IMR-90 (cell line): Measurements from ENCODE around the gene NOTCH2. TPM values are rescaled to one million over a fixed set of nuclear protein-coding genes. Genes with fewer than 3 reads are reported as not detected.

ENCODE experiments used
- ATAC-seq: fragments of 200-7000 bp; cut with Tn5 transposase; 2 replicates; pipeline ENCODE4 v1.9.1; 2020; ENCODE audit warnings: low read depth, mild to moderate bottlenecking, moderate library complexity
- BruUV-seq: library from RNA; stranded (reverse); fragments of 400-500 nt; replicated peaks from 2 replicates; lab custom pipeline; 2021; lab: Mats Ljungman, UMichigan
- CTCF ChIA-PET: fragments of 300-600 bp; formaldehyde crosslinking; extraction: SDS; loops from one replicate; lab custom pipeline; 2021; ENCODE audit warnings: antibody characterized with exemption; lab: Yijun Ruan, JAX
- POLR2A ChIA-PET: fragments of 300-600 bp; sonication (Branson Sonifier 250); formaldehyde crosslinking; loops from one replicate; lab custom pipeline; 2022; ENCODE audit warnings: antibody characterized with exemption; ENCODE audit not compliant: unreplicated experiment; lab: Charles Lee
- DNase-seq: peaks from one replicate; pipeline ENCODE4 v3.0.0; 2013
- H2AFZ ChIP-seq: replicated peaks from 2 replicates; pipeline ENCODE3; 2013; ENCODE audit warnings: low read length, mild to moderate bottlenecking; ENCODE audit not compliant: poor library complexity
- H2AK5ac ChIP-seq: 2 replicates; pipeline ENCODE4 v1.6.1; 2013; ENCODE audit warnings: low read depth, low read length, inconsistent platforms
- H2AK9ac ChIP-seq: replicated peaks from 2 replicates; pipeline ENCODE3; 2013; ENCODE audit warnings: mild to moderate bottlenecking, low read depth, low read length, moderate library complexity; ENCODE audit not compliant: poor library complexity
- H2BK120ac ChIP-seq: 2 replicates; pipeline ENCODE4 v1.6.1; 2013; ENCODE audit warnings: low read depth, low read length, inconsistent platforms
- H2BK15ac ChIP-seq: 3 replicates; pipeline ENCODE4 v1.6.1; 2013; ENCODE audit warnings: low read depth, low read length, inconsistent platforms
- H2BK20ac ChIP-seq: 2 replicates; pipeline ENCODE4 v1.6.1; 2013; ENCODE audit warnings: low read depth, mild to moderate bottlenecking, inconsistent platforms, low read length, moderate library complexity
- H2BK5ac ChIP-seq: 2 replicates; pipeline ENCODE4 v1.6.1; 2013; ENCODE audit warnings: mild to moderate bottlenecking, low read depth, low read length, inconsistent platforms; ENCODE audit not compliant: poor library complexity, severe bottlenecking
- H3K14ac ChIP-seq: replicated peaks from 2 replicates; pipeline ENCODE4 v1.6.1; 2013; ENCODE audit warnings: low read depth, low read length, inconsistent platforms
- H3K18ac ChIP-seq: 2 replicates; pipeline ENCODE4 v1.6.1; 2013; ENCODE audit warnings: low read depth, low read length, control low read depth
- H3K23ac ChIP-seq: 2 replicates; pipeline ENCODE4 v1.6.1; 2013; ENCODE audit warnings: low read depth, low read length, inconsistent platforms
- H3K27ac ChIP-seq: 2 replicates; pipeline ENCODE4 v1.5.1; 2013; ENCODE audit warnings: mild to moderate bottlenecking, control low read depth, low read length; ENCODE audit not compliant: insufficient read depth
- H3K27me3 ChIP-seq: 2 replicates; pipeline ENCODE4 v1.6.1; 2013; ENCODE audit warnings: low read length; ENCODE audit not compliant: control insufficient read depth, insufficient read depth
- H3K36me3 ChIP-seq: 2 replicates; pipeline ENCODE4 v1.6.1; 2013; ENCODE audit warnings: low read length, mixed read lengths; ENCODE audit not compliant: control insufficient read depth, insufficient read depth
- H3K4ac ChIP-seq: 2 replicates; pipeline ENCODE4 v1.6.1; 2013; ENCODE audit warnings: low read depth, low read length, inconsistent platforms
- H3K4me1 ChIP-seq: 2 replicates; pipeline ENCODE4 v1.6.1; 2013; ENCODE audit warnings: low read length, mixed read lengths; ENCODE audit not compliant: control insufficient read depth, insufficient read depth
- H3K4me2 ChIP-seq: 2 replicates; pipeline ENCODE4 v1.6.1; 2013; ENCODE audit warnings: low read depth, mild to moderate bottlenecking, control low read depth, low read length, moderate library complexity
- H3K4me3 ChIP-seq: 2 replicates; pipeline ENCODE4 v1.5.1; 2013; ENCODE audit warnings: low read depth, mild to moderate bottlenecking, control low read depth, low read length, moderate library complexity; ENCODE audit not compliant: insufficient read depth
- H3K56ac ChIP-seq: 2 replicates; pipeline ENCODE4 v1.6.1; 2013; ENCODE audit warnings: low read length, inconsistent platforms; ENCODE audit not compliant: insufficient read depth; ENCODE audit errors: extremely low read depth
- H3K79me1 ChIP-seq, 2 experiments: 2 replicates each; pipeline ENCODE4 v1.6.1; 2013; ENCODE audit warnings: low read length in 2 of 2, inconsistent platforms in 1 of 2, low read depth in 1 of 2
- H3K9ac ChIP-seq: 2 replicates; pipeline ENCODE4 v1.6.1; 2013; ENCODE audit warnings: low read depth, low read length, control low read depth
- H3K9me1 ChIP-seq: 2 replicates; pipeline ENCODE4 v1.6.1; 2013; ENCODE audit warnings: low read length, inconsistent platforms; ENCODE audit not compliant: insufficient read depth
- H3K9me3 ChIP-seq: 2 replicates; pipeline ENCODE4 v1.6.1; 2013; ENCODE audit warnings: low read length; ENCODE audit not compliant: control insufficient read depth, insufficient read depth
- H4K20me1 ChIP-seq: 2 replicates; pipeline ENCODE4 v1.6.1; 2013; ENCODE audit warnings: low read length, inconsistent platforms; ENCODE audit not compliant: insufficient read depth
- H4K5ac ChIP-seq: 2 replicates; pipeline ENCODE4 v1.6.1; 2013; ENCODE audit warnings: mild to moderate bottlenecking, low read depth, low read length, control low read depth
- H4K8ac ChIP-seq, 2 experiments: 2 replicates each; pipeline ENCODE4 v1.6.1; 2013; ENCODE audit warnings: low read depth in 2 of 2, low read length in 2 of 2, control low read depth in 1 of 2, inconsistent platforms in 1 of 2
- H4K91ac ChIP-seq: 2 replicates; pipeline ENCODE4 v1.6.1; 2013; ENCODE audit warnings: low read depth, low read length, inconsistent platforms; ENCODE audit not compliant: insufficient read depth
- BHLHE40 ChIP-seq: fragments of 150-350 bp; IDR thresholded peaks from 2 replicates; pipeline ENCODE4 v1.6.1; 2016; ENCODE audit warnings: mild to moderate bottlenecking, low read depth, low read length
- CEBPB ChIP-seq: IDR thresholded peaks from 2 replicates; pipeline ENCODE4 v1.6.1; 2012; ENCODE audit warnings: low read depth, low read length, improper control_type of control experiment
- CHD1 ChIP-seq: IDR thresholded peaks from 2 replicates; pipeline ENCODE4 v1.6.1; 2012; ENCODE audit warnings: low read depth, low read length, improper control_type of control experiment
- FOS ChIP-seq: fragments of 150-350 bp; IDR thresholded peaks from 2 replicates; pipeline ENCODE4 v1.6.1; 2016; ENCODE audit warnings: low read depth, low read length
- MAFK ChIP-seq: IDR thresholded peaks from 2 replicates; pipeline ENCODE4 v1.6.1; 2012; ENCODE audit warnings: low read depth, low read length, improper control_type of control experiment
- MXI1 ChIP-seq: IDR thresholded peaks from 2 replicates; pipeline ENCODE4 v1.6.1; 2012; ENCODE audit warnings: low read depth, mild to moderate bottlenecking, low read length, moderate library complexity, borderline replicate concordance
- NFE2L2 ChIP-seq: fragments of 150-350 bp; IDR thresholded peaks from 2 replicates; pipeline ENCODE4 v1.6.1; 2016; ENCODE audit warnings: low read depth, mild to moderate bottlenecking, low read length
- POLR2A ChIP-seq: IDR thresholded peaks from 2 replicates; pipeline ENCODE4 v1.6.1; 2012; ENCODE audit warnings: mild to moderate bottlenecking, low read depth, low read length
- RAD21 ChIP-seq: IDR thresholded peaks from 2 replicates; pipeline ENCODE4 v1.6.1; 2012; ENCODE audit warnings: low read length, improper control_type of control experiment
- RFX5 ChIP-seq: IDR thresholded peaks from 2 replicates; pipeline ENCODE4 v1.8.0; 2012; ENCODE audit warnings: low read depth, mild to moderate bottlenecking, low read length, moderate library complexity
- SMC3 ChIP-seq: fragments of 150-350 bp; IDR thresholded peaks from 2 replicates; pipeline ENCODE4 v1.6.1; 2016; ENCODE audit warnings: low read depth, mild to moderate bottlenecking, antibody characterized with exemption, low read length, moderate library complexity
- WGBS, 2 experiments: methylation state at CpG; one replicate each; pipeline versions ENCODE4 v1.1.5 to v1.1.7; 2013; ENCODE audit warnings: missing lambda C conversion rate in 2 of 2; ENCODE audit not compliant: insufficient read length in 1 of 2; ENCODE audit errors: extremely low coverage in 2 of 2; 5-methylcytosine and 5-hydroxymethylcytosine counted together
- dilution Hi-C: fragments of 300-500 bp; cut with HindIII; formaldehyde crosslinking; loops from one replicate; pipeline ENCODE4 v1.14.3; 2018; ENCODE audit warnings: low sequenced_read_pairs; ENCODE audit not compliant: unreplicated experiment
- in situ Hi-C: fragments of 300-500 bp; cut with MboI; formaldehyde crosslinking; loops from 3 replicates; pipeline ENCODE4 v1.14.3; 2019; ENCODE audit warnings: low sequenced_read_pairs, inconsistent platforms, mixed read lengths
- intact Hi-C: fragments of 100-400 bp; cut with micrococcal nuclease; formaldehyde crosslinking; loops from 2 replicates; pipeline ENCODE4 v1.10.0; 2022
- polyA plus RNA-seq, 3 experiments: library from polyadenylated mRNA; depleted of rRNA; stranded (reverse); fragments of >200 nt; gene quantifications; 2 replicates each; pipeline ENCODE4 v1.2.3, GENCODE V29; 2012; ENCODE audit warnings: low replicate concordance in 1 of 3
- total RNA-seq: library from RNA; depleted of rRNA; stranded (reverse); fragments of >200 nt; gene quantifications from 2 replicates; pipeline ENCODE4 v1.2.3, GENCODE V29; 2012
- TF ChIP-seq, protein P1 (sequence below): conservative IDR thresholded peaks from 2 replicates; pipeline ENCODE4 v1.5.1; 2012; ENCODE audit warnings: mild to moderate bottlenecking, low read depth, low read length, improper control_type of control experiment
- TF ChIP-seq, protein P2 (sequence below): fragments of 150-350 bp; IDR thresholded peaks from 2 replicates; pipeline ENCODE4 v1.6.1; 2016; ENCODE audit warnings: low read depth, mild to moderate bottlenecking, low read length, moderate library complexity, borderline replicate concordance

The NOTCH2 gene
- total and polyA plus RNA-seq, 2 of the 4 experiments (the other 2 are of a cell fraction) = 40.4 to 131 TPM

DNA sequence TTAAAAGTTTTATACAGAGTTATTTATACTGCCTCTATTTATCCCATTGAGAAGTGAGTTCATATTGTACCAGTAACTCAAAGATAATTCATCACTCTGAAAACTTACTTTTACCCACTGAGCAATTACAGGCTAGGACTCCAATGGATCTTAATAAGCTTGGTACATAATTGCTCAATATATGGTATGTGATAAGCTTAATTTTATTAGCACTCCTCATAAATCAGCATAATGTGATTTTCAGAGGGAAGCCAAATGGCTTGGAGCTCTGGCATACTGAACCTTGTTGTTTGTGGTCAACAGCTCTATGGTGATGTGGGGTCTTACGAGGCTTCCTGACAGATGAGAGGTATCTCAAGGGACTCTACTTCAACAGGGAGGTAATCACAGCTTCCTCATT is 199.5 kb downstream of the NOTCH2 start (continued):
- TF ChIP-seq, protein P1, sequence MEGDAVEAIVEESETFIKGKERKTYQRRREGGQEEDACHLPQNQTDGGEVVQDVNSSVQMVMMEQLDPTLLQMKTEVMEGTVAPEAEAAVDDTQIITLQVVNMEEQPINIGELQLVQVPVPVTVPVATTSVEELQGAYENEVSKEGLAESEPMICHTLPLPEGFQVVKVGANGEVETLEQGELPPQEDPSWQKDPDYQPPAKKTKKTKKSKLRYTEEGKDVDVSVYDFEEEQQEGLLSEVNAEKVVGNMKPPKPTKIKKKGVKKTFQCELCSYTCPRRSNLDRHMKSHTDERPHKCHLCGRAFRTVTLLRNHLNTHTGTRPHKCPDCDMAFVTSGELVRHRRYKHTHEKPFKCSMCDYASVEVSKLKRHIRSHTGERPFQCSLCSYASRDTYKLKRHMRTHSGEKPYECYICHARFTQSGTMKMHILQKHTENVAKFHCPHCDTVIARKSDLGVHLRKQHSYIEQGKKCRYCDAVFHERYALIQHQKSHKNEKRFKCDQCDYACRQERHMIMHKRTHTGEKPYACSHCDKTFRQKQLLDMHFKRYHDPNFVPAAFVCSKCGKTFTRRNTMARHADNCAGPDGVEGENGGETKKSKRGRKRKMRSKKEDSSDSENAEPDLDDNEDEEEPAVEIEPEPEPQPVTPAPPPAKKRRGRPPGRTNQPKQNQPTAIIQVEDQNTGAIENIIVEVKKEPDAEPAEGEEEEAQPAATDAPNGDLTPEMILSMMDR = no peak
- TF ChIP-seq FOS (no peak), BHLHE40 (no peak), RFX5 (no peak)

DNA sequence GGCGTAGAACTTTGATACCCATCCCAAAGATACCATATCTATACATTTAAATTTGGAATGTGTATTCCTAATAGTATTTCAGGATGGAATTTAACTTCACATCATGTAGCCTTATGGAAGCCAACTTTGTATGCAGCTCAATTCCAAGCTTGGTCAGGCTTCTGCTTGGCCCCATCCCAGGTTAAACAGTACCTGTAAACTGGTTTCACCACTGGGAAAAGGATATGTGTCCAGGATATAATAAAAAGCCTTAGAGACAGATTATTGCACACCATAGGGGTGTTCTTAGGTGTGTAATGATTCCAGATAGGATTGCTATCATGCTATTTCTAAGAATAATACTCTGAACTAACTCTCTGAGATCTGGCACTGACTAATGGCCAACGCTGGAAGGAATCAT is 201.3 kb downstream of the NOTCH2 start:
- intact Hi-C loops = loop anchor here (5.0 kb wide), 2 partner anchors 86 to 106 kb away; no protein-coding TSS in a partner anchor
- in situ Hi-C loops = no loop called here
- Histone ChIP-seq H3K9me3 (no peaks in the 10 kb centered on the region), H3K18ac (no peak overlapping the region), H2BK5ac (no peak overlapping the region), H4K5ac (no peak overlapping the region), H2AK5ac (no peak overlapping the region), H3K36me3 (no peaks in the 10 kb centered on the region), H4K20me1 (no peaks in the 10 kb centered on the region), H3K79me1 (no peaks in the 10 kb centered on the region), H2AFZ (no peak overlapping the region), H2BK15ac (no peak overlapping the region), H3K4ac (no peak overlapping the region; the same call in 1 of the 2 replicates), H3K4me3 (no peak overlapping the region), H3K23ac (no peak overlapping the region), H3K27ac (no peak overlapping the region), H4K8ac (no peak overlapping the region), H4K91ac (no peak overlapping the region), H3K14ac (no peak overlapping the region), H3K4me2 (no peak overlapping the region), H2BK120ac (no peak overlapping the region), H3K9ac (no peak overlapping the region), H3K9me1 (no peaks in the 10 kb centered on the region), H3K56ac (no peak overlapping the region), H2AK9ac (no peak overlapping the region), H3K27me3 (no peaks in the 10 kb centered on the region), H3K4me1 (peaks cover 14% of the 10 kb centered on the region; the same call in 1 of the 2 replicates), H2BK20ac (no peak overlapping the region)
- dilution Hi-C loops = no loop called here
- no peak for DNase-seq
- CTCF ChIA-PET = no interaction called here
- no peak for ATAC-seq
- no TSS peak for BruUV-seq
- no CpG with 5 or more reads among the region's 2 CpGs for WGBS, 2 experiments
- POLR2A ChIA-PET = no interaction called here
- TF ChIP-seq, protein P1 = no peak
- TF ChIP-seq, protein P2, sequence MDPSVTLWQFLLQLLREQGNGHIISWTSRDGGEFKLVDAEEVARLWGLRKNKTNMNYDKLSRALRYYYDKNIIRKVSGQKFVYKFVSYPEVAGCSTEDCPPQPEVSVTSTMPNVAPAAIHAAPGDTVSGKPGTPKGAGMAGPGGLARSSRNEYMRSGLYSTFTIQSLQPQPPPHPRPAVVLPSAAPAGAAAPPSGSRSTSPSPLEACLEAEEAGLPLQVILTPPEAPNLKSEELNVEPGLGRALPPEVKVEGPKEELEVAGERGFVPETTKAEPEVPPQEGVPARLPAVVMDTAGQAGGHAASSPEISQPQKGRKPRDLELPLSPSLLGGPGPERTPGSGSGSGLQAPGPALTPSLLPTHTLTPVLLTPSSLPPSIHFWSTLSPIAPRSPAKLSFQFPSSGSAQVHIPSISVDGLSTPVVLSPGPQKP = no peak
- no peak for TF ChIP-seq MXI1
- no peak for TF ChIP-seq RFX5
- TF ChIP-seq RAD21 = no peak
- TF ChIP-seq BHLHE40 = no peak
- TF ChIP-seq SMC3 = no peak
- no peak for TF ChIP-seq NFE2L2
- no peak for TF ChIP-seq CHD1
- no peak for TF ChIP-seq MAFK
- TF ChIP-seq POLR2A = no peak
- no peak for TF ChIP-seq CEBPB
